Mucosa of rectum (tissue), 2 donors: ENCODE measurements around the gene CARD11.
"Not testable (repeated sequence)": the region's sequence is repeated elsewhere in the genome, so short reads cannot be mapped to it uniquely, and the experiment has no call there.

ENCODE experiments used
- H3K27ac ChIP-seq, 2 donors: one replicate each; pipeline ENCODE4 v1.7.0; 2013; ENCODE audit warnings: inconsistent platforms in 2 of 2, low read depth in 2 of 2, low read length in 2 of 2
- H3K27me3 ChIP-seq, 2 donors: one replicate each; pipeline ENCODE4 v1.7.0; 2013; ENCODE audit warnings: low read length in 2 of 2; ENCODE audit not compliant: control insufficient read depth in 2 of 2, insufficient read depth in 2 of 2
- H3K36me3 ChIP-seq, 2 donors: one replicate each; pipeline ENCODE4 v1.7.0; 2013; ENCODE audit warnings: low read length in 2 of 2; ENCODE audit not compliant: control insufficient read depth in 2 of 2, insufficient read depth in 2 of 2
- H3K4me1 ChIP-seq, 2 donors: one replicate each; pipeline ENCODE4 v1.7.0; 2013; ENCODE audit warnings: low read length in 2 of 2, mild to moderate bottlenecking in 1 of 2; ENCODE audit not compliant: control insufficient read depth in 2 of 2, insufficient read depth in 2 of 2
- H3K4me3 ChIP-seq, 2 donors: one replicate each; pipeline ENCODE4 v1.7.0; 2013; ENCODE audit warnings: low read length in 2 of 2
- H3K9ac ChIP-seq, 2 donors: one replicate each; pipeline ENCODE4 v1.7.0; 2013; ENCODE audit warnings: low read length in 2 of 2, low read depth in 1 of 2, mild to moderate bottlenecking in 1 of 2
- H3K9me3 ChIP-seq, 2 donors: one replicate each; pipeline ENCODE4 v1.7.0; 2013; ENCODE audit warnings: low read length in 2 of 2; ENCODE audit not compliant: control insufficient read depth in 2 of 2
- donor health status: healthy.
- donor health status: Normal muscosa, but diverticular disease.

The CARD11 gene

DNA sequence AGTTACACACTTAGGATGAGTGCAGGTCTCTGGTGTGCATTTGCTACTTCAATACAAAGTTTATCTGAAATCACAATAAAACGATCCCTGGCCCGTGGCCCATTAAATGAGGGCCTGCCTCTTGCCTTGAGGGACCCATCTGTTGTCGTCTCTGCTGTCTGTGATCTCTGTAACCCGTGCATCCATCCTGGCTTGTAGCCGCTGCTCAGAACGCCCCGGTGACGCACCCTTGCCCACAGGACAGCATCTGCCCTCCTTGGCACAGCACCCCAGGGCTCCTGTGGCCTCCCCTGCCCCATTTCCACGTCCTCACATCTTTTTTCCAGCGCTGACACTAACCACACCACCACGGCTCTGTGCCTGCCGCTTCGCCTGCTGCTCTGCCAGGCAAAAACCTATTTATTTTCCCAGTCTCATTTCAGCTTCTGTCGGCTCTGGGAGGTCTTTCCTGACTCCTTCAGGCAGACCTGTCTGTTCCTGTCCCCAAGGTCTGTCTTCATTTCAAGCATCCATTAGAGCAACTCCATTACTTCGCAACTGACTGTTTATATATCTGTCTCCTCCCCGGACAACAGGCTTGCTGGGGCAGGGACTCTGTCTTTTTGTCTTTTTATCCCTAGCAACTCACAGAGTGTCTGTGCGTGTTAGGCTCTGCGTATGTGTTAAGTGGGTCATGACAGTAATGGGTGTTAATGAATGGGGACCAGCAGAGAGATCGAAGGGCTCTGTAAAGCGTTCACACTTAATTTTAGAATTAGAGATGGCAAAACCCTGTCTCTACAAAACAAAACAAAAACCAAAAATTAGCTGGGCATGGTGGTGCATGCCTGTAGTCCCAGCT, 16.4 kb downstream of the CARD11 start:
- Histone ChIP-seq H3K4me3 (no peak overlapping the region), H3K27ac (no peak overlapping the region), H3K9ac (no peak overlapping the region), H3K36me3 (no peaks in the 10 kb centered on the region), H3K27me3 (peaks cover 0 to 2% of the 10 kb centered on the region in 2 donors), H3K4me1 (peaks cover 0 to 2% of the 10 kb centered on the region in 2 donors), H3K9me3 (no peaks in the 10 kb centered on the region)

DNA sequence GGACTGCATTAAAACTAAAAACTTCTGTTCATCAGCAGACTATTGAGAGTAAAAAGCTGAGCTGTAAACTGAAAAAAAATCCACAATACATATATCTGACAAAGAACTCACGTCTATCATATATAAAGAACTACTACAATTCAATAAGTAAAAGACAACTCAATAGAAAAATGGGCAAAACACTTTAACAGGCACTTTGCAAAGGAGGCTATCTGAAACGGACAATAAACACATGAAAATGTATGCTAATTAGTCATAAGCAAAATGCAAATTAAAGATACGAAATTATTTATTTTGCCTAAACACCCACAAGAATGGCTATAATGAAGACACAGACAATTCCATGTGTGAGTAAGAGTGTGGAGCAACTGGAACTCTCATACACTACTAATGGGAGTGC, 18.1 kb downstream of the CARD11 start:
- no peak overlapping the region for H3K27ac ChIP-seq
- H3K9ac ChIP-seq, result no peak overlapping the region
- H3K4me3 ChIP-seq, result no peak overlapping the region
- H3K27me3 ChIP-seq, result peaks cover 0 to 2% of the 10 kb centered on the region in 2 donors
- H3K9me3 ChIP-seq, result no peaks in the 10 kb centered on the region
- H3K36me3 ChIP-seq, result no peaks in the 10 kb centered on the region
- peaks cover 0 to 2% of the 10 kb centered on the region in 2 donors for H3K4me1 ChIP-seq

DNA sequence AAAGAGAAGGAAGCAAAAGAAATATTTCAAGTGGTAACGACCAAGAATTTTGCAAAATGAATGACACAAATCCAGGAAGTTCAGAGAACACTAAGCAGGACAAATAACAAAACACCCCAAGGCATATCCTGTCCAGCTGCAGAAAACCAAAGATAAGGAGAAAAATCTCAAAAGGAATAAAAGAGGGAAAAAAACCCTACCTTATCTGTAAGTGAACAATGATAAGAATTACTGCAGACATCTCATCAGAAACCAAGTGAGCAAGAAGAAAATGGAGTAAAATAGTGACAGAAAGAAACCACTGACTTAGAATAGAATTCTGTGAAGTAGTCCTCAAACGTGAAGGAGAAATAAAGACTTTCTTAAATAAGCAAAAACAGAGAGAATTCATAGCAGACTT, 21.8 kb downstream of the CARD11 start:
- no peaks in the 10 kb centered on the region for H3K4me1 ChIP-seq
- H3K4me3 ChIP-seq, result no peak overlapping the region
- no peak overlapping the region for H3K27ac ChIP-seq
- H3K27me3 ChIP-seq, result no peaks in the 10 kb centered on the region
- no peaks in the 10 kb centered on the region for H3K36me3 ChIP-seq
- no peak overlapping the region for H3K9ac ChIP-seq
- H3K9me3 ChIP-seq, result no peaks in the 10 kb centered on the region

DNA sequence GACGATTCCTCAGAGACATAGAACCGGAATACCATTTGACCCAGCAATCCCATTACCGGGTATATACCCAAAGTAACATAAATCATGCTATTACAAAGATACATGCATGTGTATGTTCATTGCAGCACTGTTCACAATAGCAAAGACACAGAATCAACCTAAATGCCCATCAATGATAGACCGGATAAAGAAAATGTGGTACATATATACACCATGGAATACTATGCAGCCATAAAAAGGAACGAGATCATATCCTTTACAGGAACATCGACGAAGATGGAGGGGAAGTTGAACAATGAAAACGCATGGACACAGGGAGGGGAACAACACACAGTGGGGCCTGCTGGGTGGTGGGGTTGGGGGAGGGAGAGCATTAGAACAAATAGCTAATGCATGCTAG, 22.4 kb downstream of the CARD11 start:
- not testable (repeated sequence) for H3K9me3 ChIP-seq

DNA sequence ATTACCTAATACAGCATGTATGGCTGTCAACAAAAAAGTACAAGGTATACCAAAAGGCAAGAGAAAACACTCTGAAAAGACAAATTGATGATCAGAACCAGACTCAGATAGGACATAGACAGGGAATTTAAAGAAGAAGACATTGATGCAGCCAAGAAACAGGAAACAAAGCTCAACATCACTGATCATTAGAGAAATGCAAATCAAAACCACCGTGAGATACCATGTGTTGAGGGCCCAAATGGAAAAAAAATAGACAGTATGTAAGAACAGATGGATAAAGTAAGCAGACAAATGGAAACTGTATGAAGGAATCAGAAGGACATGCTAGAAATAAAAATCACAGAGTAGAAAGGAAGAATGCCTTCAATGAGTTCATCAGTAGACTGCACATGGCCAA, 23.3 kb downstream of the CARD11 start:
- Histone ChIP-seq H3K27ac (no peak overlapping the region), H3K36me3 (no peaks in the 10 kb centered on the region), H3K9ac (no peak overlapping the region), H3K9me3 (no peaks in the 10 kb centered on the region), H3K4me1 (no peaks in the 10 kb centered on the region), H3K27me3 (no peaks in the 10 kb centered on the region), H3K4me3 (no peak overlapping the region)

More for the DNA sequence above, 22.4 kb downstream of the CARD11 start:
- not testable (repeated sequence) for H3K4me3 ChIP-seq, H3K4me1 ChIP-seq, H3K27ac ChIP-seq, H3K27me3 ChIP-seq, H3K9ac ChIP-seq, H3K36me3 ChIP-seq

DNA sequence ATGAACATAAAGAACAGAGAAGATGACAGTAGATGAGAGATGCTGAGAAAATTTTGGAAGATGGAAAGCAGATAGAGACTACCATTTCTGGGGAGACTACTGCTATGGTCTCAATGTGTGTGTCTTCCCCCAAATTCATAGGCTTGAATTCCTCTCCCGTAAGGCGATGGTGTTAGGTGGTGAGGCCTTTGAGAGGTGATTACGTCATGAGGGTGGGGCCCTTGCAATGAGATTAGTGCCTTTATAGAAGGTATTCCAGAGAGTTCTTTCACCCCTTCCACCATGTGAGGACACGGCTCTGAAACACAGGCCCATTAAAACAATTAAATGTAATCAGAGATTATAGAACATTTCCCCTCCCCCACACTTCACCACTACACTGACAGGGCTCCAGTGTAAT, 23.9 kb downstream of the CARD11 start:
- Histone ChIP-seq H3K27me3 (no peaks in the 10 kb centered on the region), H3K4me3 (no peak overlapping the region), H3K4me1 (no peaks in the 10 kb centered on the region), H3K9ac (no peak overlapping the region), H3K9me3 (no peaks in the 10 kb centered on the region), H3K27ac (no peak overlapping the region), H3K36me3 (no peaks in the 10 kb centered on the region)

DNA sequence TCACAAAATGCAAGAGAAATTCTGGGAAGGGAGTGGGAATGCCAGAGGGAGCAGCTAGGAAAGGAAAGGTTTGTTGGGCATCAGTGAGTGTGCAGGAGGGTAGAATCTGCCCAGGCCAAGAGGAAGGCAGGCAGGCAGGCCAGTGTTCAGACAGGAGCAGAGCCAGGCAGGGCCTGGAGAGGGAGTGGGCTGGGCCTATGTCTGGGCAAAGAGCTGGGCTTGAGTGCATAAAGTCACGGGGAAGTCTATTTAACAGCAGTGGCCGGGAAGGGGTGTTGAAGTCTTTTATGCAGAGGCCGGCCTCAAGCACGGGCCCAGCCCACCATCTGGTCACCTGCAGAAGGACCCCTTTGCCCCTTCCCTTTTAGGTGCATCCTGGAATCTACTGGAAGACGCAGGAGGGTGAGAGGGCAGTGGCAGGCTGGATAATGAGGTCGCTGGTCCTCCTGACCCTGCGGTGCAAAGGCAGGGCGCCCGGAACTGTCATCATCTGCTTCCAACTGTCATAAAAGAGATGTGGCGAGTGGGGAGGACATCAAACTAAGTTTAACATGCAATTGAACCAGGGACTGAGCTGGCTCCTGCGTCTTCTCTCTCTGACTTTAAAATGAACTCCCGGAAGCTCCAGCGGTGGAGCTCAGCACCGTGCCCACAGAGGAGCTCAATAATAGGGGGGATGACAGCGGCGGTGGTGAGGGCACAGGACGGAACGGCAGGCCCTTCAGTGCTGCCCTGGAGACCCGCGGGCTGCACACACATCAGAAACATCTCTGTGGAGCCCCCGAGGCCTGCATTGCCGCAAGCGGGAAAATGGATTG, 29.5 kb downstream of the CARD11 start:
- Histone ChIP-seq H3K4me3 (no peak overlapping the region), H3K9me3 (no peaks in the 10 kb centered on the region), H3K27me3 (no peaks in the 10 kb centered on the region), H3K9ac (no peak overlapping the region), H3K36me3 (no peaks in the 10 kb centered on the region), H3K4me1 (no peaks in the 10 kb centered on the region), H3K27ac (no peak overlapping the region)

DNA sequence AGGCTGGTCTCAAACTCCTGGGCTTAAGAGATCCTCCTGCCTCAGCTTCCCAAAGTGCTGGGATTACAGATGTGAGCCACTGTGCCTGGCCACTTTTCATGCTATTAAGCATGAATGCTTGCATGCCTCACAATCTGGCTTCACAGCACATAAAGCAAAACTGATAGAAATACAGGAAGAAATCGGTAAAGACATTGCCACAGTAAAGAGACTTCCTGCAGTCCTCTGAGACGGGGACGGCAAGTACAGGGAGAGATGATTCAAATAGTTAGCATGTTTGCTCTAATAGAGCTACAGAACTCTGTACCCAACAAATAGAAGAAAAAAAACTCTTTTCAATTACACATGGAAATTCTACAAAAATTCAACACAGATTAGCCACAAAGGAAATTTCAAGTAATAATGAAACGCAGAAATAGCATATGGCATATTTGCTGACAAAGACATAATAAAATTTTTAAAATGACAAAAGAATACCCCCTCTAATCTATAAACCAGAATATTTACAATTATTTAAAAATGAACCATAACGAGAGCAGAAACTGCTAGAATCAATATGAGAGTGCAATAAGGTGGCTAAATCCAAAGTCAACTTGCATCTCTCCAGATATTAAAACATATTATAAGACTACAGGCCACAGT, 32.3 kb downstream of the CARD11 start:
- H3K27ac ChIP-seq, result no peak overlapping the region
- no peak overlapping the region for H3K4me3 ChIP-seq
- no peak overlapping the region for H3K9ac ChIP-seq
- H3K36me3 ChIP-seq, result no peaks in the 10 kb centered on the region
- no peaks in the 10 kb centered on the region for H3K9me3 ChIP-seq
- no peaks in the 10 kb centered on the region for H3K27me3 ChIP-seq
- H3K4me1 ChIP-seq, result no peaks in the 10 kb centered on the region

DNA sequence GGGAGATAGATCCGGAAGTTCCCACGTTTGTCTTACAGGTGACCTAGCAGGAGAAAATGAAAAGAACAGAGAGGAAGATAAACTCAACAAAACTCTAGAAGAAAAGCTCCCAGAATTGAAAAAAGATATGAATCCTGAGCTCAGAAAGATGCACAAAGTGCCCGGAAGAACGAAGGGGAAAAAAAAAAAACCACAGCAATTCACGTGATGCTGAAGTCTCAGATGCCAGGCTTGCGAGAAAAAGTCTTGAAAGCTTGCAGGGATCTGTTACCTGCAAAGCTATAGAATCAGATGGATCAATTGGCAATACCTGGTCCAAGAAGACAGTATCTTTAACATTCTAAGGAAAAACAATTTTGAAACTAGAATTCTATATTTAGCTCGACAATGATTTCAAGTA, 33.5 kb downstream of the CARD11 start:
- Histone ChIP-seq H3K4me1 (no peaks in the 10 kb centered on the region), H3K27ac (no peak overlapping the region), H3K4me3 (no peak overlapping the region), H3K9ac (no peak overlapping the region), H3K9me3 (no peaks in the 10 kb centered on the region), H3K36me3 (no peaks in the 10 kb centered on the region), H3K27me3 (no peaks in the 10 kb centered on the region)

DNA sequence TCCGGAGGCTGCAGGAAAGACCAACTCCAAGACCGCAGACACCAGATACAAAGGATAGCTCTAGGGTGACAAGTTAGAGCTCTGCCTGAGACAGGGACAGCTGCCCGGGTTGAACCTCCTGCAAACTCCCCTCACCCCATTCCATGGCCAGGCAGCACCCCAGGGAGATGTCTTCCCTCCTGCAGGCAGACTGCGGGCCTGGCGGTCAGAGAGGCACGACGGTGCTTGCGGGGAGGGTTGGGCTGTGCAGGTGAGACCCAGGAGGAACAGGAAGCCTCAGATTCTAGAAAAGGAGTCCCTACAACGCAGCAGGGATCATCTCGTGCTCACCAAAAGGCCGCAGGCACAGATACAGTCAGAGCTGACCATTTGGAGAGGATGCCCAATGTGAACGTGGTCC, 34.6 kb downstream of the CARD11 start:
- Histone ChIP-seq H3K27ac (no peak overlapping the region), H3K4me1 (no peaks in the 10 kb centered on the region), H3K9me3 (no peaks in the 10 kb centered on the region), H3K9ac (no peak overlapping the region), H3K36me3 (no peaks in the 10 kb centered on the region), H3K4me3 (no peak overlapping the region), H3K27me3 (no peaks in the 10 kb centered on the region)
